Amniotic epithelial cell (primary cell): ENCODE results near the gene ST6GALNAC3.

ENCODE experiments used
- DNase-seq: peaks from one replicate; pipeline ENCODE4 v3.0.0-alpha.2; 2010; ENCODE audit warnings: low read depth

Gene ST6GALNAC3

GRCh38 chr1:76288758-76289483 lies 214.4 kb downstream of the ST6GALNAC3 start:
- DNase-seq, result no peak

GRCh38 chr1:76289692-76290091 lies 215.1 kb downstream of the ST6GALNAC3 start:
- DNase-seq, result no peak

GRCh38 chr1:76290271-76290670 lies 215.7 kb downstream of the ST6GALNAC3 start:
- DNase-seq, result no peak

GRCh38 chr1:76291191-76291590 lies 216.6 kb downstream of the ST6GALNAC3 start:
- DNase-seq, result no peak

- peak; percentile 14 for DNase-seq
Measured at GRCh38 chr1:76291737-76292136, 217.2 kb downstream of the ST6GALNAC3 start.

- no peak for DNase-seq
Measured at GRCh38 chr1:76292418-76293184, 218.1 kb downstream of the ST6GALNAC3 start.

GRCh38 chr1:76293831-76294230 lies 219.3 kb downstream of the ST6GALNAC3 start:
- DNase-seq, result no peak

- no peak for DNase-seq
Measured at GRCh38 chr1:76294482-76295194, 220.1 kb downstream of the ST6GALNAC3 start.

GRCh38 chr1:76298399-76298798 lies 223.9 kb downstream of the ST6GALNAC3 start:
- no peak for DNase-seq

GRCh38 chr1:76299036-76299435 lies 224.5 kb downstream of the ST6GALNAC3 start:
- no peak for DNase-seq

- DNase-seq, result no peak
Measured at GRCh38 chr1:76300556-76300955, 226.0 kb downstream of the ST6GALNAC3 start.

GRCh38 chr1:76302711-76303339 lies 228.3 kb downstream of the ST6GALNAC3 start:
- no peak for DNase-seq

GRCh38 chr1:76303340-76303717 lies 228.8 kb downstream of the ST6GALNAC3 start:
- DNase-seq, result no peak

GRCh38 chr1:76313304-76313703 lies 238.8 kb downstream of the ST6GALNAC3 start:
- DNase-seq, result no peak

- peak; percentile 12 for DNase-seq
Measured at GRCh38 chr1:76314730-76315129, 240.2 kb downstream of the ST6GALNAC3 start.

- no peak for DNase-seq
Measured at GRCh38 chr1:76317299-76317900, 242.9 kb downstream of the ST6GALNAC3 start.

GRCh38 chr1:76330991-76331603 lies 256.6 kb downstream of the ST6GALNAC3 start:
- peak; percentile 78 for DNase-seq

- DNase-seq, result no peak
Measured at GRCh38 chr1:76335882-76336281, 261.3 kb downstream of the ST6GALNAC3 start.

- peak; percentile 88 for DNase-seq
Measured at GRCh38 chr1:76336931-76337371, 262.4 kb downstream of the ST6GALNAC3 start.

GRCh38 chr1:76337542-76338219 lies 263.1 kb downstream of the ST6GALNAC3 start:
- DNase-seq, result no peak

- no peak for DNase-seq
Measured at GRCh38 chr1:76340056-76340455, 265.5 kb downstream of the ST6GALNAC3 start.
